HUES64 (cell line): Measurements from ENCODE around the gene ATRNL1.
"Not testable (repeated sequence)": the region's sequence is repeated elsewhere in the genome, so short reads cannot be mapped to it uniquely, and the experiment has no call there.

Experiments
- H3K27ac ChIP-seq: 2 replicates; pipeline ENCODE4 v1.7.0; 2013; ENCODE audit warnings: low read depth, low read length, inconsistent platforms
- H3K27me3 ChIP-seq: 2 replicates; pipeline ENCODE4 v1.6.1; 2013; ENCODE audit warnings: mild to moderate bottlenecking, low read length; ENCODE audit not compliant: insufficient read depth
- H3K36me3 ChIP-seq: 2 replicates; pipeline ENCODE4 v1.6.1; 2013; ENCODE audit warnings: mild to moderate bottlenecking, low read length; ENCODE audit not compliant: insufficient read depth
- H3K4me1 ChIP-seq: 2 replicates; pipeline ENCODE4 v1.6.1; 2013; ENCODE audit warnings: mild to moderate bottlenecking, low read length, moderate library complexity; ENCODE audit not compliant: insufficient read depth
- H3K4me3 ChIP-seq: 2 replicates; pipeline ENCODE4 v1.5.1; 2013; ENCODE audit warnings: mild to moderate bottlenecking, low read length, moderate library complexity
- H3K9ac ChIP-seq: 2 replicates; pipeline ENCODE4 v1.6.1; 2013; ENCODE audit warnings: mild to moderate bottlenecking, low read depth, low read length
- H3K9me3 ChIP-seq: 2 replicates; pipeline ENCODE4 v1.6.1; 2013; ENCODE audit warnings: low read depth, low read length; ENCODE audit not compliant: insufficient read depth
- WGBS: fragments of 150-250, 120-280 bp; methylation state at CpG from one replicate; pipeline ENCODE4 v1.1.7; 2013; ENCODE audit warnings: missing lambda C conversion rate; 5-methylcytosine and 5-hydroxymethylcytosine counted together

The ATRNL1 gene

GRCh38 chr10:115092258-115092554 is 959 bp upstream of the ATRNL1 start:
- peaks cover 3% of the 10 kb centered on the region; the same call in 1 of the 2 replicates for H3K9me3 ChIP-seq
- no peak overlapping the region for H3K27ac ChIP-seq
- H3K9ac ChIP-seq, result peak overlapping the region; percentile 87
- WGBS, result 2% methylated on average over 10 of the region's 10 CpGs
- H3K36me3 ChIP-seq, result no peaks in the 10 kb centered on the region
- H3K27me3 ChIP-seq, result peaks cover 49% of the 10 kb centered on the region
- H3K4me1 ChIP-seq, result peaks cover 24% of the 10 kb centered on the region
- peak overlapping the region; percentile 83 for H3K4me3 ChIP-seq

- WGBS, result under 1% methylated on average over 75 of the region's 75 CpGs
- Histone ChIP-seq H3K36me3 (no peaks in the 10 kb centered on the region), H3K4me1 (peaks cover 24% of the 10 kb centered on the region), H3K4me3 (peak overlapping the region; percentile 83), H3K9ac (peak overlapping the region; percentile 87), H3K9me3 (no peaks in the 10 kb centered on the region), H3K27me3 (peaks cover 49% of the 10 kb centered on the region), H3K27ac (no peak overlapping the region)
Measured at GRCh38 chr10:115092555-115093285, 445 bp upstream of the ATRNL1 start.

GRCh38 chr10:115093776-115094408 is 727 bp downstream of the ATRNL1 start:
- H3K4me3 ChIP-seq, result peak overlapping the region; percentile 83
- under 1% methylated on average over 61 of the region's 61 CpGs for WGBS
- H3K9me3 ChIP-seq, result no peaks in the 10 kb centered on the region
- peaks cover 49% of the 10 kb centered on the region for H3K27me3 ChIP-seq
- H3K4me1 ChIP-seq, result peaks cover 24% of the 10 kb centered on the region
- H3K27ac ChIP-seq, result no peak overlapping the region
- H3K36me3 ChIP-seq, result no peaks in the 10 kb centered on the region
- H3K9ac ChIP-seq, result peak overlapping the region; percentile 87; the same call in 1 of the 2 replicates

GRCh38 chr10:115094416-115095140 is 1.4 kb downstream of the ATRNL1 start:
- peaks cover 24% of the 10 kb centered on the region for H3K4me1 ChIP-seq
- H3K27me3 ChIP-seq, result peaks cover 49% of the 10 kb centered on the region
- H3K27ac ChIP-seq, result no peak overlapping the region
- no peaks in the 10 kb centered on the region for H3K9me3 ChIP-seq
- no peak overlapping the region for H3K9ac ChIP-seq
- no peaks in the 10 kb centered on the region for H3K36me3 ChIP-seq
- peak overlapping the region; percentile 83 for H3K4me3 ChIP-seq
- 76% methylated on average over 10 of the region's 12 CpGs for WGBS

GRCh38 chr10:115095758-115096157 is 2.6 kb downstream of the ATRNL1 start:
- Histone ChIP-seq H3K4me3 (no peak overlapping the region), H3K4me1 (peaks cover 24% of the 10 kb centered on the region), H3K27me3 (peaks cover 38% of the 10 kb centered on the region), H3K27ac (no peak overlapping the region), H3K36me3 (no peaks in the 10 kb centered on the region), H3K9me3 (no peaks in the 10 kb centered on the region), H3K9ac (no peak overlapping the region)
- 61% methylated on average over 2 of the region's 2 CpGs for WGBS

GRCh38 chr10:115103700-115104099 is 10.5 kb downstream of the ATRNL1 start:
- no peaks in the 10 kb centered on the region for H3K27me3 ChIP-seq

GRCh38 chr10:115105411-115105810 is 12.2 kb downstream of the ATRNL1 start:
- not testable (repeated sequence) for H3K27ac ChIP-seq, H3K27me3 ChIP-seq, H3K4me3 ChIP-seq, H3K36me3 ChIP-seq, H3K9ac ChIP-seq, H3K4me1 ChIP-seq
- WGBS, result 90% methylated on average over 5 of the region's 5 CpGs
- H3K9me3 ChIP-seq, result peaks cover 36% of the 10 kb centered on the region

More at GRCh38 chr10:115103700-115104099, 10.5 kb downstream of the ATRNL1 start:
- Histone ChIP-seq H3K9me3 (peaks cover 36% of the 10 kb centered on the region), H3K9ac (no peak overlapping the region), H3K4me3 (no peak overlapping the region), H3K27ac (no peak overlapping the region), H3K36me3 (no peaks in the 10 kb centered on the region; the same call in 1 of the 2 replicates), H3K4me1 (no peaks in the 10 kb centered on the region)
- 91% methylated on average over 1 of the region's 1 CpG for WGBS

- Histone ChIP-seq H3K9ac (no peak overlapping the region), H3K27me3 (no peaks in the 10 kb centered on the region), H3K4me1 (no peaks in the 10 kb centered on the region), H3K27ac (no peak overlapping the region), H3K36me3 (no peaks in the 10 kb centered on the region), H3K4me3 (no peak overlapping the region), H3K9me3 (peaks cover 40% of the 10 kb centered on the region)
- 90% methylated on average over 2 of the region's 3 CpGs for WGBS
Measured at GRCh38 chr10:115107830-115108229, 14.7 kb downstream of the ATRNL1 start.

- Histone ChIP-seq H3K27me3 (no peaks in the 10 kb centered on the region), H3K4me1 (no peaks in the 10 kb centered on the region), H3K9ac (no peak overlapping the region), H3K9me3 (0 out of 2 replicates have a peak, but pooled peaks cover 6% of the 10 kb centered on the region), H3K36me3 (no peaks in the 10 kb centered on the region), H3K4me3 (no peak overlapping the region), H3K27ac (no peak overlapping the region)
- WGBS, result 94% methylated on average over 2 of the region's 3 CpGs
Measured at GRCh38 chr10:115117301-115117700, 24.1 kb downstream of the ATRNL1 start.

GRCh38 chr10:115118346-115118745 is 25.2 kb downstream of the ATRNL1 start:
- Histone ChIP-seq H3K9ac (no peak overlapping the region), H3K4me3 (no peak overlapping the region), H3K4me1 (no peaks in the 10 kb centered on the region), H3K27ac (no peak overlapping the region), H3K9me3 (no peaks in the 10 kb centered on the region), H3K27me3 (no peaks in the 10 kb centered on the region), H3K36me3 (no peaks in the 10 kb centered on the region)
- 91% methylated on average over 1 of the region's 1 CpG for WGBS

GRCh38 chr10:115125505-115125904 is 32.3 kb downstream of the ATRNL1 start:
- 91% methylated on average over 4 of the region's 4 CpGs for WGBS
- no peaks in the 10 kb centered on the region for H3K27me3 ChIP-seq
- H3K9me3 ChIP-seq, result no peaks in the 10 kb centered on the region
- no peak overlapping the region for H3K27ac ChIP-seq
- H3K4me1 ChIP-seq, result no peaks in the 10 kb centered on the region
- no peak overlapping the region for H3K4me3 ChIP-seq
- no peak overlapping the region for H3K9ac ChIP-seq
- H3K36me3 ChIP-seq, result no peaks in the 10 kb centered on the region
